Loucy (cell line): ENCODE results near the gene CDH13.

ENCODE experiments used
- H2AFZ ChIP-seq: fragments of 200-600 bp; sonication (generic); 2 replicates; pipeline ENCODE4 v1.6.0; 2016; ENCODE audit warnings: antibody characterized with exemption, mild to moderate bottlenecking, low read length, moderate library complexity
- H3F3A ChIP-seq: fragments of 200-600 bp; 2 replicates; pipeline ENCODE4 v1.6.0; 2016; ENCODE audit warnings: antibody characterized with exemption, low read depth, mild to moderate bottlenecking
- H3K27me3 ChIP-seq: fragments of 200-600 bp; sonication (generic); 2 replicates; pipeline ENCODE4 v1.6.1; 2014; ENCODE audit warnings: low read length, mild to moderate bottlenecking; ENCODE audit not compliant: insufficient read depth, poor library complexity, severe bottlenecking
- H3K36me3 ChIP-seq: fragments of 200-600 bp; sonication (generic); 2 replicates; pipeline ENCODE4 v1.6.1; 2016; ENCODE audit warnings: low read length; ENCODE audit not compliant: insufficient read depth
- H3K4me1 ChIP-seq: fragments of 200-600 bp; sonication (generic); 2 replicates; pipeline ENCODE4 v1.5.1; 2014; ENCODE audit warnings: low read length, mild to moderate bottlenecking; ENCODE audit not compliant: insufficient read depth, poor library complexity, severe bottlenecking
- H3K4me2 ChIP-seq: fragments of 200-600 bp; sonication (generic); 2 replicates; pipeline ENCODE4 v1.6.0; 2014; ENCODE audit warnings: antibody characterized with exemption, low read length, low read depth, mild to moderate bottlenecking; ENCODE audit not compliant: poor library complexity, severe bottlenecking
- H3K4me3 ChIP-seq: fragments of 200-600 bp; sonication (generic); 2 replicates; pipeline ENCODE4 v1.5.1; 2014; ENCODE audit warnings: low read length, mild to moderate bottlenecking, mixed read lengths; ENCODE audit not compliant: poor library complexity, severe bottlenecking
- H3K79me2 ChIP-seq: fragments of 200-600 bp; sonication (generic); 2 replicates; pipeline ENCODE4 v1.6.1; 2014; ENCODE audit warnings: low read length; ENCODE audit not compliant: insufficient read depth
- H3K9ac ChIP-seq: fragments of 200-600 bp; sonication (generic); 2 replicates; pipeline ENCODE4 v1.6.0; 2014; ENCODE audit warnings: mild to moderate bottlenecking, low read depth, low read length, moderate library complexity; ENCODE audit not compliant: poor library complexity, severe bottlenecking
- H3K9me2 ChIP-seq: fragments of 200-600 bp; sonication (generic); replicated peaks from 2 replicates; pipeline ENCODE4 v1.6.1; 2016; ENCODE audit warnings: low read depth, low read length, mixed read lengths
- H3K9me3 ChIP-seq: fragments of 200-600 bp; sonication (generic); 2 replicates; pipeline ENCODE4 v1.6.1; 2014; ENCODE audit warnings: mild to moderate bottlenecking, antibody characterized with exemption, low read length, low read depth; ENCODE audit not compliant: insufficient read depth
- H4K20me1 ChIP-seq: fragments of 200-600 bp; sonication (generic); 2 replicates; pipeline ENCODE4 v1.6.0; 2014; ENCODE audit warnings: antibody characterized with exemption, low read length, mild to moderate bottlenecking; ENCODE audit not compliant: insufficient read depth, poor library complexity, severe bottlenecking
- EZH2phosphoT487 ChIP-seq: fragments of 200-600 bp; IDR thresholded peaks from 2 replicates; pipeline ENCODE4 v1.6.1; 2018; ENCODE audit warnings: antibody characterized with exemption, mild to moderate bottlenecking, moderate library complexity, borderline replicate concordance
- TF ChIP-seq, protein P1 (sequence below): fragments of 200-600 bp; sonication (generic); conservative IDR thresholded peaks from 2 replicates; pipeline ENCODE4 v1.5.1; 2014; ENCODE audit warnings: mild to moderate bottlenecking, antibody characterized with exemption, low read length

The CDH13 gene

GRCh38 chr16:83145297-83145696, 518.5 kb downstream of the CDH13 start:
- Histone ChIP-seq H3K4me3 (no peak overlapping the region), H3K4me1 (no peaks in the 10 kb centered on the region), H3K9ac (no peak overlapping the region), H3K9me2 (no peaks in the 10 kb centered on the region), H2AFZ (no peak overlapping the region), H3K9me3 (no peaks in the 10 kb centered on the region), H3K79me2 (no peaks in the 10 kb centered on the region), H3K36me3 (no peaks in the 10 kb centered on the region), H4K20me1 (no peaks in the 10 kb centered on the region), H3F3A (no peaks in the 10 kb centered on the region), H3K27me3 (no peaks in the 10 kb centered on the region), H3K4me2 (no peak overlapping the region)
- no peak for TF ChIP-seq EZH2phosphoT487
- TF ChIP-seq, protein P1, sequence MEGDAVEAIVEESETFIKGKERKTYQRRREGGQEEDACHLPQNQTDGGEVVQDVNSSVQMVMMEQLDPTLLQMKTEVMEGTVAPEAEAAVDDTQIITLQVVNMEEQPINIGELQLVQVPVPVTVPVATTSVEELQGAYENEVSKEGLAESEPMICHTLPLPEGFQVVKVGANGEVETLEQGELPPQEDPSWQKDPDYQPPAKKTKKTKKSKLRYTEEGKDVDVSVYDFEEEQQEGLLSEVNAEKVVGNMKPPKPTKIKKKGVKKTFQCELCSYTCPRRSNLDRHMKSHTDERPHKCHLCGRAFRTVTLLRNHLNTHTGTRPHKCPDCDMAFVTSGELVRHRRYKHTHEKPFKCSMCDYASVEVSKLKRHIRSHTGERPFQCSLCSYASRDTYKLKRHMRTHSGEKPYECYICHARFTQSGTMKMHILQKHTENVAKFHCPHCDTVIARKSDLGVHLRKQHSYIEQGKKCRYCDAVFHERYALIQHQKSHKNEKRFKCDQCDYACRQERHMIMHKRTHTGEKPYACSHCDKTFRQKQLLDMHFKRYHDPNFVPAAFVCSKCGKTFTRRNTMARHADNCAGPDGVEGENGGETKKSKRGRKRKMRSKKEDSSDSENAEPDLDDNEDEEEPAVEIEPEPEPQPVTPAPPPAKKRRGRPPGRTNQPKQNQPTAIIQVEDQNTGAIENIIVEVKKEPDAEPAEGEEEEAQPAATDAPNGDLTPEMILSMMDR = no peak

DNA sequence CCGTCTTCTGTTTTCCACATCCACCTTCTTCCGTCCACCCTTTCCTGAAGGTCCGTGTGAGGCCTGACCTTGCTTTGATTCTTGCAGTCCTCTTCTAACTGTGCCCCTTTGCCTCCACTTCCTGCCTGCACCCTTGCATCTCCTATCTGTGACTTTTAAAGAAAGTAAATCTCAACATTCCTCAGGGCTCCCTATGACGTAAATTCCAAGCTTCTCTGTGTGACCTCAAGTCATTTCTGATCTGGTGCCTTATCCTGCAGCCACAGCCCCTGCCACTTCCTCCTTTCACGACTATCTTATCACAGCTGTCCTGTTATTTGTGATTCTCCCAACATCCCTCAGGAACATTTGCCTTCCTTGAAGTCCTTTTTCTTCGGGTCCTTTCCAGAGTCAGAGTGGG, 520.5 kb downstream of the CDH13 start:
- Histone ChIP-seq H3K9me3 (no peaks in the 10 kb centered on the region; the same call in 1 of the 2 replicates), H3K79me2 (no peaks in the 10 kb centered on the region), H3K4me2 (no peak overlapping the region)

GRCh38 chr16:83158320-83158957, 531.7 kb downstream of the CDH13 start:
- Histone ChIP-seq H2AFZ (no peak overlapping the region), H3K4me2 (no peak overlapping the region), H3K79me2 (no peaks in the 10 kb centered on the region), H3K36me3 (no peaks in the 10 kb centered on the region), H3K9me2 (no peaks in the 10 kb centered on the region), H4K20me1 (no peaks in the 10 kb centered on the region), H3K4me1 (no peaks in the 10 kb centered on the region), H3K9me3 (no peaks in the 10 kb centered on the region), H3K27me3 (no peaks in the 10 kb centered on the region), H3K4me3 (no peak overlapping the region), H3F3A (no peaks in the 10 kb centered on the region), H3K9ac (no peak overlapping the region)
- TF ChIP-seq, protein P1 = no peak
- TF ChIP-seq EZH2phosphoT487 = no peak

More for the DNA sequence above, 520.5 kb downstream of the CDH13 start:
- H3K27me3 ChIP-seq = no peaks in the 10 kb centered on the region
- H3K9me2 ChIP-seq = no peaks in the 10 kb centered on the region
- H3K9ac ChIP-seq = no peak overlapping the region
- no peaks in the 10 kb centered on the region for H3K4me1 ChIP-seq
- H4K20me1 ChIP-seq = no peaks in the 10 kb centered on the region
- TF ChIP-seq, protein P1 = no peak
- no peak for TF ChIP-seq EZH2phosphoT487
- no peak overlapping the region for H2AFZ ChIP-seq
- no peaks in the 10 kb centered on the region for H3K36me3 ChIP-seq
- no peaks in the 10 kb centered on the region for H3F3A ChIP-seq
- no peak overlapping the region for H3K4me3 ChIP-seq
